IPS DF 19.7 (cell line): ENCODE measurements around the gene CARD10.
"Not testable (repeated sequence)": the region's sequence is repeated elsewhere in the genome, so short reads cannot be mapped to it uniquely, and the experiment has no call there.

Experiments
- DNase-seq: peaks from one replicate; pipeline ENCODE4 v3.0.0-alpha.2; 2013; ENCODE audit warnings: low read depth, low spot score

CARD10 gene

DNA sequence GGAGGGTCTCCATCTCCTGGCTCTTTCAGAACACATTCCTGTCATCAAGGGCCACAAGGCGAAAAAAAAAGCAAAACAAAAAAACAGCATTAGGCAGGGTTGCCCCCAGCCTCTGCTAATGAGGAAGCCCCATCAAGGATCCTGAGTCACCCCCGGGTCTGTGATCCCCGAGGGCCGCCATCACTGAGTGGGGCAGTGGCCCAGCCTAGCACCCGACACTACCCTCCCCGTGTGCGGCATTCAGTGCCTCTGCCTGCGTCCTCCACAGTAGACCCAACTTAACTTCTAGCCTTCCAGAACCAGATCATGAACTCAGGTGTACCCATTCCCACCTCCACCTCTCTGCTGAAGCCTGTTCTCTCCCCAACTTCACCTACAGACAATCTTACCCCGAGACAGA is 34.5 kb upstream of the CARD10 start:
- no peak for DNase-seq

DNA sequence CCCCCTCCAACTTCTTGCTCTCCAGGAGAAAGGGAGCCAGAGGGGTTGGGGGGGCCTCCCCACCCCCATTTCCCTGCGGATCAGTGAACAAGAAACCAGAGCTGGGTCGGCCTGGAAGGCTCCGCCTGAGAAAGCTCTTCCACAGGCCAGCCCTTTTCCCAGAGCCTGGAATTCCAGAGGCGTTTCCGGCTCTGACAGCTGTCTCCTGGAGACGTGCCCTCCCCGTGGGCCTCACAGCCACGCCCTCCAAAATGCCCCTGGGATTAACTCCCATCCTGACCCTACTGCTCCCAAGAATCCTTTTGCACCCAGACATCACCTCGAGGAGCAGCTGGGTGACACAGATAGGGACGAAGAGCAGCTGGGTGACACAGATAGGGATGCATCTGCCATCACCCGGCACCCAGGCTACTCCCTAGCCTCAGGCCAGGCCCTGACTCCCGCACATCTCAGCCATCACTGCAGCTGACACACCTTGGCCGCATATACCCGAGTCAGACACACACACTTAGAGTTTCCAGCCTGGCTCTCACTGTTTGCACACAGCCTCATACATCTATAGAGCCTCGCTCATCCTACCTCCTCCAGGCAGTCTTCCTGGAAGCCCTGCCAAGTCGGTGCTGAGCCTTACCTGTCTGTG is 33.4 kb upstream of the CARD10 start:
- no peak for DNase-seq

- DNase-seq, result no peak
These were observed 32.8 kb upstream of the CARD10 start for GRCh38 chr22:37551981-37552380.

- not testable (repeated sequence) for DNase-seq
These were observed 31.7 kb upstream of the CARD10 start for GRCh38 chr22:37550921-37551320.

GRCh38 chr22:37549704-37550059 is 30.5 kb upstream of the CARD10 start:
- DNase-seq, result no peak

DNA sequence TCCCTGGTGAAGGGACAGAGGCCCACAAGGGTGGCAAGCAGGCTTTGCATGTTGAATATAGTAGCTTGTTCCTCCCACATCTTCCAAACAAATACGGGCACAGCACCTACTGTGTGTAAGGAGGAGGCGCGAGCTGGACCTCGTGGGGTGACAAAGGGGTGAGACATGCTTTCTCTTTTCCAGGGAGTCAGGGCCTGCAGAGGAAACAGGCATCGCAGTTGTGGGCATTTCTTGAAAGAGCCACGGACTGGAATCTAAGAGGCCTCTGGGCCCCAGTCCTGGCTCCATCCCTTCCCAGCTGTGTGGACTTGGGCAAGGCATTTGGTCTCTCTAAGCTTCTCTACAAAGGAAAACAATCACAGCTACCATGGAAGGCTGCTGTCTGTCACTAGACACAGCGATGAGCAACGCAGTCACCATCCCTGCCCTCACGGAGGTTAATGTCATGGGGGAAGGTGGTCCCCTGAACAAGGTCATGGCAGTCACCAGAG is 28.1 kb upstream of the CARD10 start:
- no peak for DNase-seq

DNA sequence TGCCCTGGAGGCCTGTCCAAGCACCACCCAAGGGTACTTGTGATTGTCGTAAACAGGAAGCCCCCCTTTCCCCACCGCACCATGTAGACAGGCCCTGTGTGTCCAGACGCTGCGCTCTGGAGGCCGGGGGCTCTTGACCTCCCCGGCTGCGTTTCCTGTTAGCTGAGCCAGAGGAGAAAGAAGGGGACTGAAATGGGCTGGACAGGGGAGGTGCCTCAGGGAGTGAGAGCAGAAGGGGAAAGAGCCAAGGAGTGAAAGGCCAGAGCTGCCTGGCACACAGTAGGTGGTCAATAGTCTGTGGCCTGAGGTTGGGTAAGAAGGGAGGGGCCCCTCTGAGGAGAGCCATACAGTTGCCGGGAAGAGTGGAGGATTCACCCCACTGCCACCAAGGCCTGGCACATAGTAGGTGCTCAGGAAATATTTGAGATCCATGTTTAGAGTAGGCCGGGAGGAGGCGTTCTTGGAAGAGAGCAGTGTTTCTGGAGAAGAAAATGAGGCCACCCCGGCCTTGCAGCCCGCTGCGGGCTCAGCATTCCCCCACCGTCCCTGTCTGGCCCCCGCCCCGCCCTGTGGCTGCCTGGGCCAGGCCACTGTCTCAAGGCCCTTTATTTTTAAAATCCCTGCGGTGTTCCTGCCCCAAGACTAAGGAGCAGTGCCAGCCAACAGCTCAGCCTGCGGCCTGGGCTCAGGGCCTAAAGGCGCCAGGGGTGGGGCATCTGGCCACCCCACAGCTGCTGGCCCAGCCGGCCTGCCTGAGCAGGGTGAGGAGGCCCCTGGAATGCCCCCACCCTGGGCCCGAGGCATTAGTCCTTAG is 27.4 kb upstream of the CARD10 start:
- DNase-seq, result no peak

DNA sequence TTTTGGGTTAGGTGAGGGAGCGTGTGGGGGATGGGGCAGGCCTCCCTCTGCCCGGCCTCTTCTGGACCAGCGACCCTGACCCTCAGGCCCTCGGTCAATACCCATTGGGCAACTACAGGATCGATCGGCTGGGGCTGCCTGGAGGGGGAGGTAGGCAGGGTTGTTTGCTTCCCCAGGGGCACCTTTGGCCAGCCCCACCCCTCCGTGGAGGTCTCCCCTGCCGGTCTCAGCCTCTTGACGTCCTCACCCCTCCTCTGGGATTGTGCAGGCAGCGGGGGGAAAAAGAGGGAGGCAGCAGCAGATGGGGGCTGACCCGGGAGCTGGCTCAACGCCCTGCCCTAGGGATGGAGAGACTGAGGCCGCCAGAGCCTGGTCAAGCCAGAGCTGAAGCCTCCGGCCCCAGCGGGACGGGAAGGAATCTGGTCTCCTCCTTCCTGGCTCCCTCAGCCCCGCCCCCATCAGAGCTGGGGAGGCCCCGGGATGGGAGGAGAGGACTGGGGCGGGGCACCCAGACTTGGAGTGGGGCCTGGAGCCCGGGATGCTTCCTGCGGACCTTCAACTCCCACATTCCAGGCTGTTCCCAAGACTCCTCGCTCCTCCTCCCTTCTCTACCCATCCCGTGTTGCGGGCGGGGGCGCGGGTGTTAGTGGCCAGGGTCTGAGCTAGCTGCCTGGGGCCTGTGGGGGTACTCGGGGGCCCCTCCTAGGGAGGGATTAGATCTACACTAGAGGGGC is 26.7 kb upstream of the CARD10 start:
- no peak for DNase-seq

DNA sequence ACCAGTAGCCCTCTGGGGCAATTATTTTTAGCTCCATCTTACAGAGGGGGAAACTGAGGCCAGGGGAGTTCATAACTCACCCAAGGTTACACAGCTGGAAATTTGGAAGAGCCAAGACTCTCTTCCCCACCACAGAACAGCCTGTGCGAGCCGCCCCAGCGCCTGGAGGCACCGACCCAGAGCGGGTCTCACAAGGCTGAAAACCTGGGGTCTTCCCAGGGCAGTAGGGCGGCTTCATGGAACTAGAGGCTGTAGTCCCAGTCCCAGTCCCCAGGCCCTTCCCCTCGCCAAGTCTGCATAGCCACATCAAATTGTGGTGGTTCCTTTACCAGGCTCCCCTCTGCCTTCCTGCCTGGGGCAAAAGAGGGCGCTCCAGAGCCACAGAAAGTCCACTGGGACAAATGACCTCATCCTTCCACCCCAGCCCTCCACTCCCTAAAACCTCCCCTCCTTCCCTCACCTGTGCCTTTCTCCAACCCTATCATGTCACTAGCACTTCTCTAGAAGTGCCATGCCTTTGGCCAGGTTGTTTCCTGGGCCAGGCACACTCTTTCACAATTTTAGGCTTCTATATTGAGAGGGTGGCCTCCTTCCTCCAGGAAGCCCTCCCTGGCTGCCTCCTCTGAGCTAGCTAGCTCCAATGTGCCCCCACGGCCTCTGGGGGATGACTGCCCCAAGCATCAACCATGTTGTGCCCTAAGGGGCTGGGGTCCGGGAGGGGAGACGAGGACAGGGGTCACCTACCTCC is 25.9 kb upstream of the CARD10 start:
- no peak for DNase-seq

- DNase-seq, result no peak
These were observed 23.7 kb upstream of the CARD10 start for GRCh38 chr22:37542959-37543358.

DNA sequence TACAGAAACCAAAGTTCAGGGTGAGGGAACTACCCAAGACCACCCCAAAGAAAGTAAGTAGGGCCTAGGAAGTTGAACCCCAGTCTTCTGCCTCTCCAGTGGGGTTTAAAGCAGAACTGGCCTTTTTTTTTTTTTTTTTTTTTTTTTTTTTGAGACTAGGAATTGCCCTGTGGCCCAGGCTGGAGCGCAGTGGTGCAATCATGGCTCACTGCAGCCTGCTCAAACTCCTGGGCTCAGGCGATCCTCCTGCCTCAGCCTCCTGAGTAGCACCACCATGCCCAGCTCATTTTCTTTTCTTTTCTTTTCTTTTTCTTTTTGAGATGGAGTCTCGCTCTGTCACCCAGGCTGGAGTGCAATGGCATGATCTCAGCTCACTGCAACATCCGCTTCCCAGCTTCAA is 23.2 kb upstream of the CARD10 start:
- not testable (repeated sequence) for DNase-seq

DNA sequence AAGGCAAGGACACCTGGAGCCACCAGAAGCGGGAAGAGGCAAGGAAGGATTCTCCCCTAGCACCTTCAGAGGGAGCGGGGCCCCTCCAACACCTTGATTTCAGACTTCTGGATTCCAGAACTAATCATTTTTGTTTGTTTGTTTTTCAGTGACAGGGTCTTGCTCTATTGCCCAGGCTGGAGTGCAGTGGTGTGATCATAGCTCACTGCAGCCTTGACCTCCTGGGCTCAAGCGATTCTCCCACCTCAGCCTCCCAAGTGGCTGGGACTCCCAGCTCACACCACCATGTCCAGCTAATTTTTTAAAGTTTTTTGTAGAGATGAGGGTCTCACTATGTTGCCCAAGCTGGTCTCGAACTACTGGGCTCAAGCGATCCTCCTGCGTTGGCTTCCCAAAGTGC is 20.6 kb upstream of the CARD10 start:
- DNase-seq, result not testable (repeated sequence)

DNA sequence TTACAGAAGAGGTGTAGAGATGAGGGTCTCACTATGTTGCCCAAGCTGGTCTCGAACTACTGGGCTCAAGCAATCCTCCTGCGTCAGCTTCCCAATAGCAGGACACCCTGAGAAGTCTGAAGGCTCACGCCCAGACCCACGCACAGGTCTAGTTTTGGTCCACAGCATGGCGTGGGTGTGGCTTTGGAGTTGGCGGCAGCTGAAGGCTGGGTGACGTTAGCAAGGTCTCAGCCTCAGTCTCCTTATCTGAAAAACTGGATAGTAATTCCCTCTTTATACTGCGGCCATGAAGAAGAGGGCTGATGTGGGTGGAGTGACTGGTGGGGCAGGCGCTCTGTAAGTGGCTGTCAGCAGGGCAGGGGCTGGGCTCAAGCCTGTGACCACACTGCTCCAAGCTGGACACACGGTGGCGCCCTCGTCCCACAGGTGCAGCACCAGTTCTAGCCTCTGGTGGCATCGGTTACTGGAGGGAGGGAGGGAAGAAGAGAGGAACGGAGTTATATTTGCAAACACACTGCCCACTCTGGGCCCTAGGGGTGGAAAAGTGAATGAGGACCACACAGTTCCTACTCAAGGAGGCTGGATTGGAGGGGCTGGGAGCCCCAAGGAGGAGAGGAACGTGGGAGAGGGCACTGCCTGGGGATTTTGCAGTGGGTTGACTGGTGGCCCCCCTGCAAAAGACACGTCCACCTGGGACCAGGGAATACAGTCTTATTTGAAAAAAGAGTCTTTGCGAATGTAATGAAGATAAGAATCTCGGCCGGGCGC is 19.6 kb upstream of the CARD10 start:
- peak; percentile 91 for DNase-seq

- DNase-seq, result no peak
These were observed 15.9 kb upstream of the CARD10 start for GRCh38 chr22:37535159-37535558.

- DNase-seq, result no peak
These were observed 15.2 kb upstream of the CARD10 start for GRCh38 chr22:37534445-37534844.

DNA sequence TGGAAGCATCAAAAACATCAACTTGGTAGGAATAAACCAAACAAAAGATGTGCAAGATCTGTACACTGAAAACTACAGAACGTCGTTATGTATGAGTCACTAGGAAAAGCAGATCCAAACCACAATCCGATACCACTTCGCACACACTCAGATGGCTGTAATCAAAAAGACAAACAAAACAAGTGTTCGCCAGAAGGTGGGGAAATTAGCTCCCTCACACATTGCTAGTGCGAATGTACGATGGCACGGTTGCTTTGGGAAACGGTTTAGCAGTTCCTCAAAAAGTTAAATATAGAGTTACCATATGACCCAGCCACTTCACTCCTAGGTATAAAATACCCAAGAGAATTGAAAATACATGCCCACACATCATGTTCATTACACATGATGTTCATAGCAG is 14.8 kb upstream of the CARD10 start:
- no peak for DNase-seq

DNA sequence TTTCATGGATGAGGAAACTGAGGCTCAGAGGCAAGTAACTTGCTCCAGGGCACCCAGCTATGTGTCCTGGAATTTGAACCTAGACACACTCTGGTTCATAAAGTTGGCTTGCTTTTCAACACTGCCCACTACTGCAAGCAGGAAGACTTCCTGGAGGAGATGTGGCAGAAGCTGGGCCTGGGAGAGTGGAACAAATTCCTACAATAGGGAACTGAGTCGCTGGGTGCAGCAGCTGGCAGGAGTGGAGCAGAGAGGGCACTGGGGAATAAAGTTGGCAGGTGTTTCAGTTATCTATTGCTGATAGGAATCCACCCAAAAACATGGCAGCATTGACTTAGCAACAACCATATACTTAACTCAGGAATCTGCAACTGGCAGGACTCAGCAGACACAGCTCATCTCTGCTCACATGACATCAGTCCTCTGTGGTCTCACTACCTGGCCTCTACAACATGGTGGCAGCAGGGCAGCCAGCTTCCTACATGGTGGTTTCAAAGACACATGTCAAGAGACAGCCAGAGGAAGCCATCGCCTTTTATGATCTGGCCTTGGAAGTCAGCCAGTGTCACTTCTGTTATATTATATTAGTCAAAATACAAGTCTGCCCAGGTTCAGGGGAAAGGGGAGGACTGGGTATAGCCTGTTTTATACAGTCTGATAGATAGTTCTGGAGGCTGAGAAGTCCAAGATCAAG is 10.6 kb upstream of the CARD10 start:
- no peak for DNase-seq

GRCh38 chr22:37527952-37528351 is 8.7 kb upstream of the CARD10 start:
- DNase-seq, result not testable (repeated sequence)

- not testable (repeated sequence) for DNase-seq
These were observed 8.0 kb upstream of the CARD10 start for GRCh38 chr22:37527081-37527752.

DNA sequence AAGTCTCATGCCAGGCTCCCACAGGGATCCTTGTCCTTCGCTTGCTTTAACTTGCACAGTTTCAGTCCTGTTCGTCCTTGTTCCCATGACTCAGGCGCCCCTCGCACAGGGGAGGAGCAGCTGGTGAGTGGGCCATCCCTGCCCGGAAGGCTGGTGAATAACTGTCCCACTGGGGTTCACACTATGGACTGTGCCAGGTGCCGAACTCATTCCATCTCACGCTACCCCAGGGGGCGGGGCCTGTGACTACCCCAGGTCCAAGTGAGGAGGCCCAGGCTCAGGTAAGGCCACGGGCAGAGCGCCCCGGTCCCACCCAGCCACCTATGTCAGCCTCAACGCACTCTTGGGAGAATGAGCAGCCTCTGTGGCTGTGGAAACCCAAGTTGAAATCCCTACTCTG is 7.2 kb upstream of the CARD10 start:
- no peak for DNase-seq
